Ishikawa (cell line): ENCODE results near the gene TUBB1.

Experiments
- CEBPB ChIP-seq: IDR thresholded peaks from 2 replicates; pipeline ENCODE4 v1.6.1; 2012
- CREB1 ChIP-seq: IDR thresholded peaks from 2 replicates; pipeline ENCODE4 v1.6.1; 2012; ENCODE audit warnings: low read depth
- EGR1 ChIP-seq: IDR thresholded peaks from 2 replicates; pipeline ENCODE4 v1.6.1; 2012
- EP300 ChIP-seq: IDR thresholded peaks from 2 replicates; pipeline ENCODE4 v1.6.1; 2012; ENCODE audit warnings: borderline replicate concordance
- FOXM1 ChIP-seq: IDR thresholded peaks from 2 replicates; pipeline ENCODE4 v1.6.1; 2012; ENCODE audit warnings: low read depth, borderline replicate concordance
- MAX ChIP-seq: IDR thresholded peaks from 2 replicates; pipeline ENCODE4 v1.6.1; 2012
- NFIC ChIP-seq: IDR thresholded peaks from 2 replicates; pipeline ENCODE4 v1.6.1; 2012
- RAD21 ChIP-seq: IDR thresholded peaks from 2 replicates; pipeline ENCODE4 v1.6.1; 2012; ENCODE audit warnings: low read depth
- REST ChIP-seq: IDR thresholded peaks from 2 replicates; pipeline ENCODE4 v1.6.1; 2012; ENCODE audit warnings: low read depth, mild to moderate bottlenecking
- TAF1 ChIP-seq: IDR thresholded peaks from 2 replicates; pipeline ENCODE4 v1.6.1; 2012; ENCODE audit warnings: low read depth, mild to moderate bottlenecking
- TCF12 ChIP-seq: IDR thresholded peaks from 2 replicates; pipeline ENCODE4 v1.6.1; 2012; ENCODE audit warnings: low read depth
- TEAD4 ChIP-seq: IDR thresholded peaks from 2 replicates; pipeline ENCODE4 v1.6.1; 2012
- USF1 ChIP-seq: IDR thresholded peaks from 2 replicates; pipeline ENCODE4 v1.6.1; 2012
- YY1 ChIP-seq: IDR thresholded peaks from 2 replicates; pipeline ENCODE4 v1.6.1; 2012; ENCODE audit warnings: low read depth
- ZBTB7A ChIP-seq: IDR thresholded peaks from 2 replicates; pipeline ENCODE4 v1.6.1; 2012; ENCODE audit warnings: low read depth

TUBB1 gene

GRCh38 chr20:58973179-58973578, 46.0 kb upstream of the TUBB1 start:
- no peak for TF ChIP-seq NFIC
- no peak for TF ChIP-seq CEBPB
- no peak for TF ChIP-seq USF1
- TF ChIP-seq EP300: no peak
- TF ChIP-seq CREB1: no peak
- TF ChIP-seq REST: no peak
- no peak for TF ChIP-seq TAF1
- no peak for TF ChIP-seq EGR1
- no peak for TF ChIP-seq TEAD4

- TF ChIP-seq USF1 (no peak), EGR1 (no peak), CREB1 (no peak), CEBPB (no peak), FOXM1 (no peak), TEAD4 (no peak), ZBTB7A (no peak), NFIC (no peak), TCF12 (no peak), EP300 (no peak), REST (no peak), YY1 (no peak), RAD21 (no peak), TAF1 (no peak)
Observed at GRCh38 chr20:58973866-58974265, 45.4 kb upstream of the TUBB1 start.

GRCh38 chr20:58975353-58975752, 43.9 kb upstream of the TUBB1 start:
- TF ChIP-seq TEAD4: no peak
- TF ChIP-seq YY1: no peak
- no peak for TF ChIP-seq FOXM1
- TF ChIP-seq NFIC: no peak
- no peak for TF ChIP-seq TCF12
- TF ChIP-seq RAD21: no peak
- no peak for TF ChIP-seq MAX

- TF ChIP-seq CREB1 (no peak), REST (no peak), FOXM1 (no peak), EP300 (no peak), NFIC (no peak), RAD21 (no peak), CEBPB (no peak), MAX (no peak), USF1 (no peak), TEAD4 (no peak), TCF12 (no peak), EGR1 (no peak)
Observed at GRCh38 chr20:58976061-58976730, 43.0 kb upstream of the TUBB1 start.
